ENCODE results near the gene RASSF4. TPM values are rescaled to one million over a fixed set of nuclear protein-coding genes. Genes with fewer than 3 reads are reported as not detected.

Gene RASSF4
- total RNA-seq, 1 experiment from 2014 or later, result 11.5 TPM

- Histone ChIP-seq H2AK5ac (ENCODE audit: insufficient read length, low read length) (no peak overlapping the region), H2BK15ac (ENCODE audit: low read depth, low read length) (no peak overlapping the region), H4K8ac (replicated peaks; ENCODE audit: insufficient read length, low read depth, low read length) (no peak overlapping the region), H2BK20ac (ENCODE audit: low read depth, low read length, poor library complexity, severe bottlenecking) (no peak overlapping the region), H3K9me3 (ENCODE audit: control insufficient read depth, low read depth, low read length) (no peaks in the 10 kb centered on the region), H3K4me1 (ENCODE audit: insufficient read depth, low read length) (peaks cover 12% of the 10 kb centered on the region; the same call in 1 of the 2 replicates), H2BK5ac (ENCODE audit: insufficient read length, low read length) (no peak overlapping the region), H3K23me2 (ENCODE audit: insufficient read length, low read depth, low read length, poor library complexity, severe bottlenecking) (no peaks in the 10 kb centered on the region), H4K91ac (ENCODE audit: insufficient read length, low read depth, low read length) (no peak overlapping the region), H3K79me1 (ENCODE audit: insufficient read depth, low read depth, low read length, poor library complexity, severe bottlenecking) (no peaks in the 10 kb centered on the region), H3K23ac (ENCODE audit: insufficient read length, low read depth, low read length) (no peak overlapping the region), H4K20me1 (ENCODE audit: control insufficient read depth, insufficient read depth, insufficient read length) (no peaks in the 10 kb centered on the region), H3K56ac (ENCODE audit: insufficient read length, low read depth, low read length) (no peak overlapping the region), H3K14ac (ENCODE audit: insufficient read depth, low read length) (no peak overlapping the region), H2AFZ (ENCODE audit: low read length) (no peak overlapping the region), H2BK120ac (ENCODE audit: low read depth, low read length, poor library complexity, severe bottlenecking) (no peak overlapping the region), H3K4me2 (ENCODE audit: insufficient read depth, insufficient read length, low read length) (no peak overlapping the region), H3T11ph (ENCODE audit: low read length) (no peak overlapping the region), H3K27ac (ENCODE audit: insufficient read length, low read depth, low read length) (no peak overlapping the region), H4K5ac (ENCODE audit: insufficient read length, low read depth, low read length) (no peak overlapping the region), H3K79me2 (ENCODE audit: insufficient read depth, low read length) (no peaks in the 10 kb centered on the region), H3K18ac (ENCODE audit: insufficient read length, low read depth, low read length) (no peak overlapping the region), H2BK12ac (ENCODE audit: insufficient read length, low read depth, low read length) (no peak overlapping the region), H3K4ac (ENCODE audit: low read depth, low read length) (no peak overlapping the region), H3K9ac (ENCODE audit: extremely low read depth, insufficient read length, low read length) (no peak overlapping the region), H3K27me3 (ENCODE audit: insufficient read depth, low read length) (no peaks in the 10 kb centered on the region)
- DNase-seq, result no peak
- no CpG with 5 or more reads among the region's 3 CpGs for WGBS (ENCODE audit: extremely low coverage, insufficient read length, low lambda C conversion rate)
- TF ChIP-seq CTCF (conservative IDR thresholded peaks at IDR 0.05), result no peak
- H3K4me1 Mint-ChIP-seq, result peaks cover 64 to 67% of the 10 kb centered on the region in 2 experiments
- no peaks in the 10 kb centered on the region; a peak in 2 of 5 replicates for H3K9me3 Mint-ChIP-seq
- H3K4me3 Mint-ChIP-seq, result no peak overlapping the region
- peaks cover 3% of the 10 kb centered on the region for H3K27me3 Mint-ChIP-seq (ENCODE audit: low read depth)
- peaks cover 4 to 9% (median 8%) of the 10 kb centered on the region in 3 experiments; a peak in 5 of 7 replicates for H3K36me3 Mint-ChIP-seq (ENCODE audit: insufficient read depth in 1 of 3, low read depth in 3 of 3)
- no peak overlapping the region for H3K27ac Mint-ChIP-seq
These were observed 26.6 kb downstream of the RASSF4 start for GRCh38 chr10:44986179-44986578.
